H1 (cell line): ENCODE measurements around the gene HMGA1. TPM values are rescaled to one million over a fixed set of nuclear protein-coding genes. Genes with fewer than 3 reads are reported as not detected.

Experiments used
- ASH2L ChIP-seq: fragments of 200-600, 300-600 bp; sonication (generic); IDR thresholded peaks from one replicate; pipeline ENCODE4 v1.7.1; 2017; ENCODE audit warnings: low read length
- CREB1 ChIP-seq: IDR thresholded peaks from 2 replicates; pipeline ENCODE4 v1.6.1; 2012; ENCODE audit warnings: inconsistent platforms
- EGR1 ChIP-seq: IDR thresholded peaks from 2 replicates; pipeline ENCODE4 v1.6.1; 2011; ENCODE audit warnings: low read depth, low read length, borderline replicate concordance
- HDAC6 ChIP-seq: IDR thresholded peaks from one replicate; pipeline ENCODE4 v1.7.1; 2012; ENCODE audit warnings: low read depth, mild to moderate bottlenecking, inconsistent platforms, low read length, moderate library complexity
- KDM4A ChIP-seq: IDR thresholded peaks from one replicate; pipeline ENCODE4 v1.7.1; 2012; ENCODE audit warnings: low read depth, mild to moderate bottlenecking, moderate library complexity, low read length, inconsistent platforms; ENCODE audit not compliant: severe bottlenecking
- POLR2AphosphoS5 ChIP-seq: IDR thresholded peaks from 2 replicates; pipeline ENCODE4 v1.6.1; 2011; ENCODE audit warnings: low read depth, low read length
- SP2 ChIP-seq: IDR thresholded peaks from 2 replicates; pipeline ENCODE4 v1.6.1; 2012; ENCODE audit warnings: mild to moderate bottlenecking, low read length, inconsistent platforms
- polyA plus RNA-seq, 7 experiments: library from polyadenylated mRNA; depleted of rRNA in 3 of 7; stranded (reverse) in 5 of 7; unstranded in 2 of 7; fragments of >200 nt in 5 of 7; fragments of 200-250 nt in 2 of 7; gene quantifications; 1 replicate in 5 of 7; 2 replicates in 1 of 7; 4 replicates in 1 of 7; pipeline versions ENCODE4 v1.2.1 to v1.2.3, GENCODE V29; 2011 to 2013; ENCODE audit warnings: missing spikeins in 2 of 7, mixed read lengths in 2 of 7
- total RNA-seq: library from RNA; stranded (reverse); fragmentation: NEBNext Ultra II Directional; extraction: Animal tissue kit (Norgen Biotek cat#: 25700); gene quantifications from 2 replicates; pipeline ENCODE4 v1.2.1, GENCODE V29; 2021

Gene HMGA1
- total and polyA plus RNA-seq, 2 of the 8 experiments (the other 6 are each of a cell fraction or from before 2014, with no cell fraction given) = 1,557 to 2,636 TPM

DNA sequence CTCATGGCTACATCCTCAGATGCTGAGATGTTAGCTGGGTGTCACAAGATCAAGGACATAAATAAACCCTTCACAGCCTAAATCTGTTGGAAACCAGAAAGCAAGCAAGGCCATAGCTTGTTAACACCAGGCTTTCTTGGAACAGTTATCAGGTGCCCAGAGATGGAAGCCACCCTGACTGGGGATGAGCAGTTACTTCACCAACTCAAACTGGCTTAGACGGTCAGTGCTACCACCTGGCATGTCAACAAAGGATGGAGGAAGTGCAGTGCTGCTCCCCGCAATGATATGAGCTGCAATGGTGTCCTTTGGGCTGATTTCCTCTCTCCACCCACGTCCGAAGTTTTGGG, 41.1 kb downstream of the HMGA1 start (continued):
- TF ChIP-seq CREB1 (no peak), HDAC6 (no peak), POLR2AphosphoS5 (no peak), KDM4A (no peak), SP2 (no peak), EGR1 (no peak), ASH2L (no peak)
